HL-60 (cell line): ENCODE data around the gene FAM83D.

Experiments
- DNase-seq, 2 experiments: peaks; one replicate each; pipeline ENCODE4 v3.0.0-alpha.2; 2010 to 2020; ENCODE audit warnings: low read depth in 1 of 2, low spot score in 1 of 2
- H3K27ac ChIP-seq: fragments of 250-450 bp; sonication (Bioruptor Pico); replicated peaks from 2 replicates; pipeline ENCODE4 v1.5.1; 2020; ENCODE audit warnings: mild to moderate bottlenecking, moderate library complexity
- H3K27me3 ChIP-seq: fragments of 250-450 bp; sonication (Bioruptor Pico); 2 replicates; pipeline ENCODE4 v1.5.1; 2021; ENCODE audit warnings: mild to moderate bottlenecking, moderate library complexity; ENCODE audit not compliant: insufficient read depth, poor library complexity, severe bottlenecking
- H3K4me3 ChIP-seq: replicated peaks from 2 replicates; pipeline ENCODE4 v1.5.1; 2011; ENCODE audit warnings: mild to moderate bottlenecking, control low read depth, low read length; ENCODE audit not compliant: insufficient read depth
- CTCF ChIP-seq: IDR thresholded peaks from one replicate; pipeline ENCODE4 v1.5.1; 2011; ENCODE audit warnings: low read length, control low read depth, inconsistent platforms; ENCODE audit not compliant: insufficient read depth
- GABPA ChIP-seq: IDR thresholded peaks from 2 replicates; pipeline ENCODE4 v1.6.1; 2012; ENCODE audit warnings: low read depth
- POLR2AphosphoS5 ChIP-seq: IDR thresholded peaks from 2 replicates; pipeline ENCODE4 v1.6.1; 2012; ENCODE audit warnings: low read depth
- REST ChIP-seq: IDR thresholded peaks from 2 replicates; pipeline ENCODE4 v1.6.1; 2012; ENCODE audit warnings: low read depth; ENCODE audit not compliant: insufficient replicate concordance
- SPI1 ChIP-seq: IDR thresholded peaks from 2 replicates; pipeline ENCODE4 v1.6.1; 2012; ENCODE audit warnings: low read depth, mild to moderate bottlenecking, borderline replicate concordance

FAM83D gene

GRCh38 chr20:38999217-38999616, 73.0 kb downstream of the FAM83D start:
- TF ChIP-seq SPI1 (no peak), CTCF (no peak), REST (no peak), POLR2AphosphoS5 (no peak), GABPA (no peak)
- no peak overlapping the region for H3K4me3 ChIP-seq
- no peak for DNase-seq
- H3K27ac ChIP-seq, result no peak overlapping the region
- H3K27me3 ChIP-seq, result no peaks in the 10 kb centered on the region

GRCh38 chr20:38999965-39000910, 74.0 kb downstream of the FAM83D start:
- TF ChIP-seq CTCF, result no peak
- no peak for TF ChIP-seq REST
- TF ChIP-seq POLR2AphosphoS5, result no peak
- TF ChIP-seq SPI1, result no peak
- TF ChIP-seq GABPA, result no peak
- no peak for DNase-seq
- H3K4me3 ChIP-seq, result no peak overlapping the region
- H3K27me3 ChIP-seq, result no peaks in the 10 kb centered on the region
- H3K27ac ChIP-seq, result no peak overlapping the region
